Karpas-422 (cell line): ENCODE data around the gene ZBTB17. TPM values are rescaled to one million over a fixed set of nuclear protein-coding genes. Genes with fewer than 3 reads are reported as not detected.
"Not testable (repeated sequence)": the region's sequence is repeated elsewhere in the genome, so short reads cannot be mapped to it uniquely, and the experiment has no call there.

Source experiments
- DNase-seq: peaks from one replicate; pipeline ENCODE4 v3.0.0-alpha.2; 2015
- H2AFZ ChIP-seq: fragments of 200-600 bp; sonication (generic); 2 replicates; pipeline ENCODE4 v1.6.1; 2014; ENCODE audit warnings: antibody characterized with exemption, low read length, mixed read lengths
- H3K27ac ChIP-seq: fragments of 200-600 bp; sonication (generic); 2 replicates; pipeline ENCODE4 v1.5.1; 2014; ENCODE audit warnings: mild to moderate bottlenecking, low read length, moderate library complexity
- H3K27me3 ChIP-seq: fragments of 200-600 bp; sonication (generic); 2 replicates; pipeline ENCODE4 v1.6.1; 2014; ENCODE audit warnings: low read length, mixed read lengths
- H3K36me3 ChIP-seq: fragments of 200-600 bp; sonication (generic); 2 replicates; pipeline ENCODE4 v1.6.1; 2014; ENCODE audit warnings: low read length, mixed read lengths; ENCODE audit not compliant: insufficient read depth
- H3K4me1 ChIP-seq: fragments of 200-600 bp; sonication (generic); 2 replicates; pipeline ENCODE4 v1.6.1; 2014; ENCODE audit warnings: mild to moderate bottlenecking, low read length, mixed read lengths
- H3K4me2 ChIP-seq: fragments of 200-600 bp; sonication (generic); 2 replicates; pipeline ENCODE4 v1.6.1; 2014; ENCODE audit warnings: low read length, low read depth, mild to moderate bottlenecking; ENCODE audit not compliant: poor library complexity, severe bottlenecking
- H3K4me3 ChIP-seq: fragments of 200-600 bp; sonication (generic); 2 replicates; pipeline ENCODE4 v1.5.1; 2014; ENCODE audit warnings: mild to moderate bottlenecking, antibody characterized with exemption, low read length, mixed read lengths
- H3K79me2 ChIP-seq: fragments of 200-600 bp; sonication (generic); 2 replicates; pipeline ENCODE4 v1.6.1; 2014; ENCODE audit warnings: mild to moderate bottlenecking, low read length, mixed read lengths
- H3K9ac ChIP-seq: fragments of 200-600 bp; sonication (generic); 2 replicates; pipeline ENCODE4 v1.6.0; 2014; ENCODE audit warnings: low read length
- H3K9me2 ChIP-seq: fragments of 200-600 bp; sonication (generic), shearing (Covaris generic); replicated peaks from 2 replicates; pipeline ENCODE4 v1.6.0; 2014; ENCODE audit warnings: mild to moderate bottlenecking, low read length, moderate library complexity; ENCODE audit not compliant: insufficient read depth
- H3K9me3 ChIP-seq: fragments of 300-700, 200-600 bp; sonication (generic); 2 replicates; pipeline ENCODE4 v1.6.1; 2014; ENCODE audit warnings: low read length, mixed read lengths
- H4K20me1 ChIP-seq: fragments of 200-600 bp; sonication (generic); 2 replicates; pipeline ENCODE4 v1.6.1; 2014; ENCODE audit warnings: mild to moderate bottlenecking, antibody characterized with exemption, low read length, low read depth; ENCODE audit not compliant: insufficient read depth
- total RNA-seq: library from RNA; depleted of rRNA; stranded (reverse); fragments of >200 nt; shearing (Covaris generic); gene quantifications from 2 replicates; pipeline ENCODE4 v1.2.3, GENCODE V29; 2014; ENCODE audit warnings: low replicate concordance; rRNA removed

ZBTB17 gene
- total RNA-seq, result 25.9 and 26.8 TPM in 2 replicates

- no peak within 1 kb of the TSS for H3K27ac ChIP-seq
- H3K27me3 ChIP-seq, result no peaks in the 10 kb centered on the region
- peak within 1 kb of the TSS; percentile 86 for H3K4me3 ChIP-seq
- peak; percentile 98 for DNase-seq
- peaks cover 11% of the 10 kb centered on the region for H3K36me3 ChIP-seq
- no peaks in the 10 kb centered on the region for H3K9me3 ChIP-seq
- peaks cover 3% of the 10 kb centered on the region; the same call in 1 of the 2 replicates for H3K79me2 ChIP-seq
- H2AFZ ChIP-seq, result peak within 1 kb of the TSS; percentile 77
- no peaks in the 10 kb centered on the region for H3K9me2 ChIP-seq
- peaks cover 17% of the 10 kb centered on the region for H3K4me1 ChIP-seq
- H4K20me1 ChIP-seq, result peaks cover 20% of the 10 kb centered on the region; the same call in 1 of the 2 replicates
- H3K9ac ChIP-seq, result peak within 1 kb of the TSS; percentile 78
- peak within 1 kb of the TSS; percentile 83 for H3K4me2 ChIP-seq
Measured at GRCh38 chr1:15975805-15976680, at the start of gene ZBTB17. ZBTB17 (minus strand) TSS chr1:15976101; CDS start chr1:15948495, 27,606 bp downstream.

- H3K27me3 ChIP-seq, result no peaks in the 10 kb centered on the region
Measured at GRCh38 chr1:16023050-16023653, 47.3 kb upstream of the ZBTB17 start.

GRCh38 chr1:16022393-16022792 is 46.5 kb upstream of the ZBTB17 start:
- Histone ChIP-seq H3K79me2 (no peaks in the 10 kb centered on the region), H3K27ac (no peak overlapping the region), H3K4me3 (no peak overlapping the region), H4K20me1 (no peaks in the 10 kb centered on the region), H3K4me1 (no peaks in the 10 kb centered on the region), H2AFZ (no peak overlapping the region), H3K9me2 (no peaks in the 10 kb centered on the region), H3K27me3 (no peaks in the 10 kb centered on the region), H3K9me3 (no peaks in the 10 kb centered on the region), H3K36me3 (no peaks in the 10 kb centered on the region), H3K9ac (no peak overlapping the region), H3K4me2 (no peak overlapping the region)
- no peak for DNase-seq

More at GRCh38 chr1:16023050-16023653, 47.3 kb upstream of the ZBTB17 start:
- Histone ChIP-seq H3K9me2 (no peaks in the 10 kb centered on the region), H3K9me3 (no peaks in the 10 kb centered on the region), H3K79me2 (no peaks in the 10 kb centered on the region), H4K20me1 (no peaks in the 10 kb centered on the region), H3K9ac (no peak overlapping the region), H3K4me1 (no peaks in the 10 kb centered on the region), H3K4me3 (no peak overlapping the region), H2AFZ (no peak overlapping the region), H3K4me2 (no peak overlapping the region), H3K36me3 (no peaks in the 10 kb centered on the region), H3K27ac (no peak overlapping the region)
- no peak for DNase-seq

- H3K4me1 ChIP-seq, result no peaks in the 10 kb centered on the region
- no peak within 1 kb of the TSS for H3K27ac ChIP-seq
- H3K4me3 ChIP-seq, result no peak within 1 kb of the TSS
- no peaks in the 10 kb centered on the region for H3K9me3 ChIP-seq
- no peaks in the 10 kb centered on the region for H4K20me1 ChIP-seq
- no peak for DNase-seq
- no peaks in the 10 kb centered on the region for H3K27me3 ChIP-seq
- H2AFZ ChIP-seq, result no peak within 1 kb of the TSS
- H3K79me2 ChIP-seq, result no peaks in the 10 kb centered on the region
- H3K9ac ChIP-seq, result no peak within 1 kb of the TSS
- H3K36me3 ChIP-seq, result no peaks in the 10 kb centered on the region
- no peaks in the 10 kb centered on the region for H3K9me2 ChIP-seq
- no peak within 1 kb of the TSS for H3K4me2 ChIP-seq
Measured at GRCh38 chr1:16021681-16022080, 45.8 kb upstream of the ZBTB17 start, which contains the start of gene CLCNKA. CLCNKA (plus strand) TSS chr1:16022036; CDS start chr1:16022620, 584 bp downstream.

GRCh38 chr1:16020878-16021277 is 45.0 kb upstream of the ZBTB17 start:
- not testable (repeated sequence) for H3K27me3 ChIP-seq, H2AFZ ChIP-seq, DNase-seq, H3K9me3 ChIP-seq, H3K9ac ChIP-seq, H3K27ac ChIP-seq, H3K4me2 ChIP-seq, H3K4me3 ChIP-seq, H3K9me2 ChIP-seq, H4K20me1 ChIP-seq, H3K36me3 ChIP-seq, H3K79me2 ChIP-seq, H3K4me1 ChIP-seq

GRCh38 chr1:16020325-16020724 is 44.4 kb upstream of the ZBTB17 start:
- no peaks in the 10 kb centered on the region for H3K79me2 ChIP-seq
- no peak overlapping the region for H3K9ac ChIP-seq
- no peaks in the 10 kb centered on the region for H3K27me3 ChIP-seq
- no peak overlapping the region for H3K4me2 ChIP-seq
- H3K9me3 ChIP-seq, result no peaks in the 10 kb centered on the region
- H3K27ac ChIP-seq, result no peak overlapping the region
- H4K20me1 ChIP-seq, result no peaks in the 10 kb centered on the region
- H3K4me3 ChIP-seq, result no peak overlapping the region
- H2AFZ ChIP-seq, result no peak overlapping the region
- no peak for DNase-seq
- no peaks in the 10 kb centered on the region for H3K4me1 ChIP-seq
- no peaks in the 10 kb centered on the region for H3K36me3 ChIP-seq
- no peaks in the 10 kb centered on the region for H3K9me2 ChIP-seq

GRCh38 chr1:16019644-16020277 is 43.9 kb upstream of the ZBTB17 start:
- no peak for DNase-seq
- no peaks in the 10 kb centered on the region for H3K9me3 ChIP-seq
- H3K9ac ChIP-seq, result no peak overlapping the region
- peaks cover 4% of the 10 kb centered on the region for H3K4me1 ChIP-seq
- H3K4me3 ChIP-seq, result no peak overlapping the region
- no peak overlapping the region for H3K27ac ChIP-seq
- H3K9me2 ChIP-seq, result no peaks in the 10 kb centered on the region
- no peaks in the 10 kb centered on the region for H4K20me1 ChIP-seq
- no peaks in the 10 kb centered on the region for H3K27me3 ChIP-seq
- H3K4me2 ChIP-seq, result no peak overlapping the region
- H3K79me2 ChIP-seq, result no peaks in the 10 kb centered on the region
- H3K36me3 ChIP-seq, result no peaks in the 10 kb centered on the region
- H2AFZ ChIP-seq, result no peak overlapping the region
